NB4 (cell line): ENCODE data around the gene ZNF580.
A peak's percentile ranks its signal among the peaks of the same experiment; 100 is the strongest.

ENCODE experiments used
- DNase-seq: peaks from one replicate; pipeline ENCODE4 v3.0.0; 2010; ENCODE audit warnings: low read depth
- H3K4me3 ChIP-seq: one replicate; pipeline ENCODE4 v1.5.1; 2011; ENCODE audit warnings: mild to moderate bottlenecking, low read depth, low read length, moderate library complexity
- MYC ChIP-seq: IDR thresholded peaks from 2 replicates; pipeline ENCODE4 v1.6.1; 2011; ENCODE audit warnings: low read depth, low read length
- POLR2A ChIP-seq: IDR thresholded peaks from 2 replicates; pipeline ENCODE4 v1.6.1; 2011; ENCODE audit warnings: mild to moderate bottlenecking; ENCODE audit not compliant: insufficient read length; ENCODE audit errors: extremely low read depth
- TF ChIP-seq, protein P1 (sequence below): IDR thresholded peaks from 2 replicates; pipeline ENCODE4 v1.6.1; 2011; ENCODE audit warnings: low read depth, low read length
- TF ChIP-seq, protein P2 (sequence below): IDR thresholded peaks from one replicate; pipeline ENCODE4 v1.5.1; 2012; ENCODE audit warnings: low read depth, low read length

Gene ZNF580

DNA sequence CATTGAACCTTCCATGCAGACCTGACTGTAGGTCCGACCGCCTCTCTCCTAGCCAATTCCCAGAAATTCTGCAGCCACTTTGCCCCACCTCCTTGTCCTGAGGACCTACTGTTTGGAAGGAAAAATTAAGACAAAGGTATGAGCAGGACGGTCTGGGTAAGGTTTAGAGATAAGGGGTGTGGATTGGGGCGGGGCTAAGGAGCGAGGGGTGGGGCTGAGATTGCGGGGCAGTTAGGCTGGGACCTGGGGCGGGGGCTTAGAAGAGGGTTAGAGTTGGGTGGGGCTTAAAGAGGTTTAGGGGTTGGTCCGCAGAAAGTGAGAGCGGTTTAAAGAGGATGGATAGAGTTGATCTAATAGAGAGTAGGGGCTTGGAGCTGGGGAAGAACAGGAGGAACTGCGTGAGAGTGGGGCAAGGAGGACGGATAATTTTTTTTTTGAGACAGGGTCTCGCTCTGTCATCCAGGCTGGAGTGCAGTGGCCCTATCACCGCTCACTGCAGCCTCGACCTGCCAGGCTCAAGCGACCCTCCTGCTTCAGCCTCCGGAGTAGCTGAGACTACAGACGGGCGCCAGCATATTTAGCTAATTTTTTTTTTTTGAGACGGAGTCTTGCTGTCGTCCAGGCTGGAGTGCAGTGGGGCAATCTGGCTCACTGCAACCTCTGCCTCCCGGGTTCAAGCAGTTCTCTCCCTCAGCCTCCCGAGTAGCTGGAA lies 37.1 kb upstream of the ZNF580 start:
- no peak for DNase-seq
- H3K4me3 ChIP-seq = no peak overlapping the region
- TF ChIP-seq POLR2A = no peak
- no peak for TF ChIP-seq MYC

DNA sequence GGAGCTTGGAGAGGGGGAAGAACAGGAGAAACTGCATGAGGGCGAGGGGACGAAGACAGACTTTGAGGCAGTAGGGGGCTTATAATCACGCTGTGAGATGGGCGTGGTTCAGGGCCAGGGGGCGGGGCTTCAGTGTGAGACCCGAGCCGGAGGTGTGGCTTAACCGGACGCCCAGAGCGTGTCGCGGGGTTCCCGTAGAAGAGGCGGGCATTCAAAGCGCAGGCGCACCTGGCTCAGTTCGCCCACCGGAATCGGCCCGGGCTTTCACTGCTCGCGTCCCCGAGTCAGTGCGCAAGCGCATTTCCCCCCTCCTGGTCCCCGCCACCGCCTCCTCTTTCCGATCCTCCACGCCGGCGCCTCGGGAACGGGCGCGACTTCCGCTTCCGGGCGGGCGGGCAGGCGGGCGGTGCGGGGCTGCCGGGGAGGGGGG lies 35.6 kb upstream of the ZNF580 start:
- TF ChIP-seq MYC (no peak), POLR2A (no peak)
- TF ChIP-seq, protein P1, sequence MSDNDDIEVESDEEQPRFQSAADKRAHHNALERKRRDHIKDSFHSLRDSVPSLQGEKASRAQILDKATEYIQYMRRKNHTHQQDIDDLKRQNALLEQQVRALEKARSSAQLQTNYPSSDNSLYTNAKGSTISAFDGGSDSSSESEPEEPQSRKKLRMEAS = peak; percentile 49
- peak overlapping the region; percentile 56 for H3K4me3 ChIP-seq
- peak; percentile 92 for DNase-seq

DNA sequence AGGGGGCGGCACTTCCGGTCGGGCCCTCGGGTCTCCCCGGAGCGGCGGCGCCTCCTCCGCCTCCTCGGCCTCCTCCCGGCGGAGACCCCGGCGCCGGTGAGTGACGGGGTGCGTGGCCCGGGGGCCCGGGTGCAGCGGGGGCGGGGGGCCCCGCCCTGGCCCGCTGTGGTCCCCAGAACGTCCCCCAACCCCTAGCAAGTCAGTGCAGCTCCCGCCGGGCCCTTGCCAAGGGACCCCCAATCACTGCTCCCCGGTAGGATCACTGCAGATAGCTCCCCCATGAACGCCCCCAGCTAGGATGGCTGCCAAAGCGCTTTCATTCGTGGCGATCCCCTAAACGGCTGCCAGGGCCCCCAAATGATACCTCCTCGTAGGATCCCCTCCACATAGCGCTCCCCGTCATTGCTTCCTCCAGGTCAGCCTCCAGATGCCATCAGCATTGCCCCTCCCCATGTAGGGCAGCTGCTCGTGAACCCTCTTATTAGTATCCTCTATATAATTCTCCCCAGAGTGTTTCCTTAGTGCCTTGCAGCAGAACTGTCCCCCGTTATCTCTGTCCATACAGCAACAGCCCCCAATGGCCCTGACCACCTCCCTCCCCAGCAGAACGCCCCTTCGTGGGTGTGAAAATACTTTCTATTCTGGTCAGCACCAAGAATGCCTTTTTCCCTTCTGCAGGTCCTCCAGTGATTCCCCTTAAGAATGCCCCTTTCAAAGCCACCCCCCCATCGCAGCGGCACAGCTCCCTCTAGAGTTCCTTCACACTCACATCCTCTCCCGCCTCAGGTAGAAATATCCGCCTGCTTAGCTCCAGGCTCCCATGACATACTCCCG lies 34.9 kb upstream of the ZNF580 start, which contains the start of gene ZNF865:
Gene ZNF865 (plus strand): TSS at position 11 of the 834 bp plus-strand sequence. CDS start 7,972 bp downstream, outside the sequence.
- no peak; the same call in 1 of the 2 replicates for TF ChIP-seq MYC
- TF ChIP-seq, protein P2, sequence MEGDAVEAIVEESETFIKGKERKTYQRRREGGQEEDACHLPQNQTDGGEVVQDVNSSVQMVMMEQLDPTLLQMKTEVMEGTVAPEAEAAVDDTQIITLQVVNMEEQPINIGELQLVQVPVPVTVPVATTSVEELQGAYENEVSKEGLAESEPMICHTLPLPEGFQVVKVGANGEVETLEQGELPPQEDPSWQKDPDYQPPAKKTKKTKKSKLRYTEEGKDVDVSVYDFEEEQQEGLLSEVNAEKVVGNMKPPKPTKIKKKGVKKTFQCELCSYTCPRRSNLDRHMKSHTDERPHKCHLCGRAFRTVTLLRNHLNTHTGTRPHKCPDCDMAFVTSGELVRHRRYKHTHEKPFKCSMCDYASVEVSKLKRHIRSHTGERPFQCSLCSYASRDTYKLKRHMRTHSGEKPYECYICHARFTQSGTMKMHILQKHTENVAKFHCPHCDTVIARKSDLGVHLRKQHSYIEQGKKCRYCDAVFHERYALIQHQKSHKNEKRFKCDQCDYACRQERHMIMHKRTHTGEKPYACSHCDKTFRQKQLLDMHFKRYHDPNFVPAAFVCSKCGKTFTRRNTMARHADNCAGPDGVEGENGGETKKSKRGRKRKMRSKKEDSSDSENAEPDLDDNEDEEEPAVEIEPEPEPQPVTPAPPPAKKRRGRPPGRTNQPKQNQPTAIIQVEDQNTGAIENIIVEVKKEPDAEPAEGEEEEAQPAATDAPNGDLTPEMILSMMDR = peak; percentile 59
- DNase-seq = peak; percentile 80

DNA sequence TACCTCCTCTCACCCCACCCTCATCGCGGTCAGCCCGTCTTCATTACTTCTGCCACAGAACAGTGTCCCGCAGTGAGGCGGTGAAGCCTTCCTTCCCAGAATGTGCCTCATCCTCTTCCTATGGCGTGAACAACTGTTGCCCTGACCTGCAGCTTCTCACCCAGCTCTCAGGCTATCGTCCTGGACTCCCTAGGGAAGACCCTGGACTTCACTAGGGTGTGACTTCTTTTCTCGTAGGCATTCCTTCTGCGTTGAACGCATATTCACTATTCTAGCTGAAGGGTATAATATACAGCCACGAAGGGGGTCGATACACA lies 34.4 kb upstream of the ZNF580 start:
- H3K4me3 ChIP-seq = peak overlapping the region; percentile 75
- no peak for TF ChIP-seq POLR2A
- TF ChIP-seq, protein P2 = no peak
- TF ChIP-seq, protein P1 = no peak
- TF ChIP-seq MYC = no peak
- DNase-seq = no peak

More for the DNA sequence above, 34.9 kb upstream of the ZNF580 start, which contains the start of gene ZNF865:
- peak within 1 kb of the TSS; percentile 75 for H3K4me3 ChIP-seq

DNA sequence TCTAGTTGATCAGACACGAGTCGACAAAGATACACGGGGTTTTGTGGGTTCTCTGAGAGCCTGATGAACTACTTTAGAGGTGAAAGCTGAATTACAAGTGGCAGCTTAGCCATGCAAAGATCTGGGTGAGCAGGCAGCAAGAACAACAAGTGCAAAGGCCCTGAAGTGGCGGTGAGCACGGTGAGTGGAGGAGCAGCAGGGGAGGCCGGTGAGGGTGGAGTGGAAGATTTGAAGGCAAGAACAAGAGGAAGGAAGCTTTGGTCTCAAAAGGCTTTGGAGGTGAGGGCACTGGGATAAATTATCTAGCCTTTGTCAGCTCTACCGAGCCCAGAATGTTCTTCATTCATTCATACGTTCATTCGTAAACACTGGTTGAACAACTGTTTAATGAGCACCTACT lies 34.0 kb upstream of the ZNF580 start:
- peak overlapping the region; percentile 75 for H3K4me3 ChIP-seq
- TF ChIP-seq POLR2A (no peak), MYC (no peak)
- TF ChIP-seq, protein P2 = no peak
- TF ChIP-seq, protein P1 = no peak
- DNase-seq = no peak

DNA sequence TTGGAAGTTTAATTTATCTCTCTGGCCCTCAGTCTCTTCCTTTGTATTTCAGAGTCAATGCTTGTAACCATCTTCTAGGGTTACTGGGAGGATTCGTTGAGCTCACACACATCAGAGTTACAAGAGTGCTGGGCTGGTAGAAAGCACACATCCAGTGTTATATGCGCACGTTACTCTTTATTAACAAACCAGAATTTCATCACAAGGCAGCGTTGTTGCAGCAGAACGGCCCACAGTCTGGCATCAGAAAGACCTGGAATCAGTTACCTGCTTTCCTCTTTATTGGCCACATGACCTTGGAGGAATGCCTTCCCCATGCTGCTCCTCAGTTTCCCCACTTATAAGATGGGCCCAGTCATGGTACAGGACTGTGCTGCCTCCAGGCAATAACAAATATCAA lies 31.5 kb upstream of the ZNF580 start:
- TF ChIP-seq, protein P1 = no peak
- no peak for TF ChIP-seq MYC
- TF ChIP-seq, protein P2 = no peak
- TF ChIP-seq POLR2A = no peak
- H3K4me3 ChIP-seq = no peak overlapping the region
- no peak for DNase-seq
